Tibial artery (tissue), 4 donors: ENCODE results near the gene CNTN1.
"Not testable (repeated sequence)": the region's sequence is repeated elsewhere in the genome, so short reads cannot be mapped to it uniquely, and the experiment has no call there.

Experiments
- DNase-seq, 2 donors: peaks; one replicate each; pipeline ENCODE4 v3.0.0-alpha.2; 2019
- H3K27ac ChIP-seq, 2 donors: fragments of 200-600 bp; sonication (generic) in 1 of 2; 1 replicate in 1 of 2; 2 replicates in 1 of 2; pipeline ENCODE4 v1.5.1; 2018 to 2019; ENCODE audit warnings: mild to moderate bottlenecking in 1 of 2
- H3K27me3 ChIP-seq, 2 donors: fragments of 200-600 bp; sonication (generic) in 1 of 2; one replicate each; pipeline versions ENCODE4 v1.5.1 to v1.6.0; 2016 to 2019
- H3K36me3 ChIP-seq, 3 donors: fragments of 200-600 bp; sonication (generic) in 2 of 3; one replicate each; pipeline ENCODE4 v1.5.1; 2016 to 2019; ENCODE audit warnings: mild to moderate bottlenecking in 2 of 3
- H3K4me1 ChIP-seq, 4 donors: fragments of 200-600 bp; sonication (generic) in 2 of 4; 1 replicate in 3 of 4; 2 replicates in 1 of 4; pipeline ENCODE4 v1.5.1; 2016 to 2019
- H3K4me3 ChIP-seq, 2 donors: fragments of 200-600 bp; sonication (generic) in 1 of 2; 1 replicate in 1 of 2; 2 replicates in 1 of 2; pipeline ENCODE4 v1.5.1; 2018 to 2019; ENCODE audit warnings: mild to moderate bottlenecking in 2 of 2
- H3K9me3 ChIP-seq, 3 donors: fragments of 200-600 bp; sonication (generic) in 1 of 3; one replicate each; pipeline ENCODE4 v1.5.1; 2016 to 2019
- intact Hi-C: fragments of 100-400 bp; cut with DNase I; formaldehyde crosslinking; loops from one replicate; pipeline ENCODE4 v1.15.0; 2023; ENCODE audit warnings: low total_unique reads
- TF ChIP-seq, protein P1 (sequence below), 2 experiments: fragments of 200-600 bp in 1 of 2; fragments of 450-650 bp in 1 of 2; IDR thresholded peaks; one replicate each; pipeline ENCODE4 v1.5.1; 2017 to 2019; ENCODE audit warnings: antibody characterized with exemption in 2 of 2, mild to moderate bottlenecking in 1 of 2, moderate library complexity in 1 of 2

The CNTN1 gene

DNA sequence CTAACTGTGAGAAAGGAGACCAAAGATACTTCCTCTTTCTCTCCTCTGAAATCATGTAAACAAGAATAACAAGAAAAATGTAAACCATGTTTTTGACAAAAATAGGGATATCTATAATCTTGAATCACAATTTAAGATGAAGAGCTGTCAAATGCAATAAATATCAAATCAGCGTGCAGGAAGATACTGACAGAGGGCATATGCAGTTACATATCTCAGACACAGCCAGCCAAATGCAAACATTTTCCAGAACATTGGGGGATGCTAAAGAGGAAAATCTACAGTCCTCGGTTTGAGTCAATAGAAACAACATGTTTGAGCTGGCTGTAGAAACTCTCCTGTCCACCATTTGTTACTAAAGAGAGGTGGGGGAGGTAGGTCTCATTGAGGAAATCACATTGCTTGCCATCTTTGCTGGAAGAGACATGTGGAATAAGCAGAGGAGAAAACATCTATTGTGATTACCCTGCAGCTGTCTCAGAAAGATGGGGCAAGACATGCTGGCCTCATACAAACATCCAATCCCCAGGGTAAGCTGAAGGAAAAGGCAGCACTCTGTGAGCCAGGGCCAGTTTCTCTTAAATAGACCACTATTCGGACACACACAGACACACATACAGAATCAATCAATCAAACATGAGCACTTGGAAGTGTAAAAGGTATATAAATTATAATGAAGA, 43.5 kb downstream of the CNTN1 start:
- no peak overlapping the region for H3K4me3 ChIP-seq
- no peaks in the 10 kb centered on the region for H3K4me1 ChIP-seq
- no peak overlapping the region for H3K27ac ChIP-seq
- H3K36me3 ChIP-seq, result no peaks in the 10 kb centered on the region
- TF ChIP-seq, protein P1, sequence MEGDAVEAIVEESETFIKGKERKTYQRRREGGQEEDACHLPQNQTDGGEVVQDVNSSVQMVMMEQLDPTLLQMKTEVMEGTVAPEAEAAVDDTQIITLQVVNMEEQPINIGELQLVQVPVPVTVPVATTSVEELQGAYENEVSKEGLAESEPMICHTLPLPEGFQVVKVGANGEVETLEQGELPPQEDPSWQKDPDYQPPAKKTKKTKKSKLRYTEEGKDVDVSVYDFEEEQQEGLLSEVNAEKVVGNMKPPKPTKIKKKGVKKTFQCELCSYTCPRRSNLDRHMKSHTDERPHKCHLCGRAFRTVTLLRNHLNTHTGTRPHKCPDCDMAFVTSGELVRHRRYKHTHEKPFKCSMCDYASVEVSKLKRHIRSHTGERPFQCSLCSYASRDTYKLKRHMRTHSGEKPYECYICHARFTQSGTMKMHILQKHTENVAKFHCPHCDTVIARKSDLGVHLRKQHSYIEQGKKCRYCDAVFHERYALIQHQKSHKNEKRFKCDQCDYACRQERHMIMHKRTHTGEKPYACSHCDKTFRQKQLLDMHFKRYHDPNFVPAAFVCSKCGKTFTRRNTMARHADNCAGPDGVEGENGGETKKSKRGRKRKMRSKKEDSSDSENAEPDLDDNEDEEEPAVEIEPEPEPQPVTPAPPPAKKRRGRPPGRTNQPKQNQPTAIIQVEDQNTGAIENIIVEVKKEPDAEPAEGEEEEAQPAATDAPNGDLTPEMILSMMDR (IDR thresholded peaks at IDR 0.05), result no peak
- no peaks in the 10 kb centered on the region for H3K9me3 ChIP-seq
- no peaks in the 10 kb centered on the region for H3K27me3 ChIP-seq
- no peak for DNase-seq
- intact Hi-C loops, result no loop called here

DNA sequence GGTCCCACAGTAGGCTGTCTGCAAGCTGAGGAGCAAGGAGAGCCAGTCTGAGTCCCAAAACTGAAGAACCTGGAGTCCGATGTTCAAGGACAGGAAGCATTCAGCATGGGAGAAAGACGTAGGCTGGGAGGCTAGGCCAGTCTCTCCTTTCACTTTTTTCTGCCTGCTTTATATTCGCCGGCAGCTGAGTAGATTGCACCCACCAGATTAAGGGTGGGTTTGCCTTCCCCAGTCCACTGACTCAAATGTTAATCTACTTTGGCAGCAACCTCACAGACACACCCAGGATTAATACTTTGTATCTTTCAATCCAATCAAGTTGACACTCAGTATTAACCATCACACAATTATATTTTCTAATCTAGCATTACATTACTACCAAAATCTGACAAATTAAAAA, 45.2 kb downstream of the CNTN1 start:
- H3K36me3 ChIP-seq, H3K9me3 ChIP-seq, H3K4me1 ChIP-seq, H3K4me3 ChIP-seq, DNase-seq, intact Hi-C loops, H3K27me3 ChIP-seq, H3K27ac ChIP-seq: not testable (repeated sequence)

GRCh38 chr12:40738856-40739255, 46.6 kb downstream of the CNTN1 start:
- DNase-seq, result no peak
- no peaks in the 10 kb centered on the region for H3K27me3 ChIP-seq
- H3K36me3 ChIP-seq, result no peaks in the 10 kb centered on the region
- no peaks in the 10 kb centered on the region for H3K4me1 ChIP-seq
- H3K27ac ChIP-seq, result no peak overlapping the region
- H3K9me3 ChIP-seq, result no peaks in the 10 kb centered on the region
- intact Hi-C loops, result no loop called here
- no peak overlapping the region for H3K4me3 ChIP-seq
- TF ChIP-seq, protein P1 (IDR thresholded peaks at IDR 0.05), result no peak

DNA sequence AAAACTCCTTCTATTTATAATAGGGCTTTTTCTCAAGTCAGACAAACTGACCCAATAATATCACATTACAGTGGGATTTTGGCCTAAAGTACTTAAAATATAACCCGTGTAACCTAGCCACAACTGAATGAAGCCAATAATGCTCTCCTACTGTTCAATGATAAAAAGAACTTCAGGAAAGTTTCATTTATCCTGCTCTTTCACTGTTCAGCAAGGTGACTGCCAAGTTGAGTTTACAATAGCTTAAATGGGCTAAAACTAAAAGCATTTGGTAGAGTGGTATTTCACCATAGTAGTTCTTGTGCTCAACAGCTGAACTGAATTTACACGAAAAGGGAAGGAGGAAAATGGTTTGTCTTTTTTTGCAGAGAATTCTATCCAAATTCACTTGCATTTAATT, 49.8 kb downstream of the CNTN1 start:
- Histone ChIP-seq H3K4me3 (no peak overlapping the region), H3K27ac (no peak overlapping the region), H3K27me3 (no peaks in the 10 kb centered on the region), H3K4me1 (no peaks in the 10 kb centered on the region), H3K36me3 (no peaks in the 10 kb centered on the region), H3K9me3 (no peaks in the 10 kb centered on the region)
- DNase-seq, result no peak
- TF ChIP-seq, protein P1 (IDR thresholded peaks at IDR 0.05), result no peak
- intact Hi-C loops, result no loop called here

DNA sequence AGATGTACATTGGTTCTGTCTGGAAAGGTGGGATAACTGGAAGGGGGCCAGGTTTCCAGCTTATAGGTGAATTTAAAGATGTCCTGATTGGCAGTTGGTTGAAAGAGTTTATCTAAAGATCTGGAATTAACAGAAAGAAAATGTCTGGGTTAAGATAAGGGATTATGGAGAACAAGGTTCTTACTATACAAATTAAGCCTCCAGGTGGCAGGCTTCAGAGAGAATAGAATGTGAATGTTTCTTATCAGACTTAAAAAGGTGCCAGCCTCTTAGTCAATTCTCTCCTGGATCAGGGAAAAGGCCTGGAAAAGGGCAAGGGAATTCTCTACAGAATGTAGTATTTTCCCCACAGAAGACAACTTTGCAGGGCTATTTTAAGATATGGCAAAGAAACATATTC, 53.1 kb downstream of the CNTN1 start:
- Histone ChIP-seq H3K36me3 (no peaks in the 10 kb centered on the region), H3K4me3 (no peak overlapping the region), H3K27ac (no peak overlapping the region), H3K4me1 (no peaks in the 10 kb centered on the region), H3K27me3 (no peaks in the 10 kb centered on the region), H3K9me3 (no peaks in the 10 kb centered on the region)
- TF ChIP-seq, protein P1 (IDR thresholded peaks at IDR 0.05), result no peak
- intact Hi-C loops, result no loop called here
- no peak for DNase-seq

DNA sequence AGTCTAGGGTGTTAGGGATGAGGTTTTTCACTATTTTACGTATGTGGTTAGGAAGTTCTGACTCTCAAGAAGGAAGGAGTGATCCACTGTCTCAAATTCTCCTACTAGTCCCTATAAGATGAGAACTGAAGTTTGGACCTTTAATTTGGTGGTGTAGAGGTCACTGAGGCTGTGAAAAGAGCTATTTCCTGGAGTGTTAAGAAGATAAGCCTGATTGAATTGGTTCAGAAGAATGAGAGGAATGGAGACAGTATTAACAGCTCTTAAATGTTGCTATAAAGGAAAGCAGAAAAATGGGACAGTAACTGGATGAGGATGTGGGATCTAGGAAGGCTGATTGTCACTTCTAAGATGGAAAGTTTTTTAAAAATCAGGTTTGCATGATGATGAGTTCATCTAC, 57.6 kb downstream of the CNTN1 start:
- no peak overlapping the region for H3K27ac ChIP-seq
- no peaks in the 10 kb centered on the region for H3K9me3 ChIP-seq
- no peaks in the 10 kb centered on the region for H3K27me3 ChIP-seq
- TF ChIP-seq, protein P1 (IDR thresholded peaks at IDR 0.05), result no peak
- H3K4me1 ChIP-seq, result no peaks in the 10 kb centered on the region
- intact Hi-C loops, result no loop called here
- H3K4me3 ChIP-seq, result no peak overlapping the region
- H3K36me3 ChIP-seq, result no peaks in the 10 kb centered on the region
- no peak for DNase-seq
